ENCODE measurements around the gene SPNS2. TPM values are rescaled to one million over a fixed set of nuclear protein-coding genes. Genes with fewer than 3 reads are reported as not detected.

SPNS2 gene
- total and polyA plus RNA-seq, 2 donors (not counting 1 experiment from before 2014, with no cell fraction given): 0.48 TPM; not detected in 1

DNA sequence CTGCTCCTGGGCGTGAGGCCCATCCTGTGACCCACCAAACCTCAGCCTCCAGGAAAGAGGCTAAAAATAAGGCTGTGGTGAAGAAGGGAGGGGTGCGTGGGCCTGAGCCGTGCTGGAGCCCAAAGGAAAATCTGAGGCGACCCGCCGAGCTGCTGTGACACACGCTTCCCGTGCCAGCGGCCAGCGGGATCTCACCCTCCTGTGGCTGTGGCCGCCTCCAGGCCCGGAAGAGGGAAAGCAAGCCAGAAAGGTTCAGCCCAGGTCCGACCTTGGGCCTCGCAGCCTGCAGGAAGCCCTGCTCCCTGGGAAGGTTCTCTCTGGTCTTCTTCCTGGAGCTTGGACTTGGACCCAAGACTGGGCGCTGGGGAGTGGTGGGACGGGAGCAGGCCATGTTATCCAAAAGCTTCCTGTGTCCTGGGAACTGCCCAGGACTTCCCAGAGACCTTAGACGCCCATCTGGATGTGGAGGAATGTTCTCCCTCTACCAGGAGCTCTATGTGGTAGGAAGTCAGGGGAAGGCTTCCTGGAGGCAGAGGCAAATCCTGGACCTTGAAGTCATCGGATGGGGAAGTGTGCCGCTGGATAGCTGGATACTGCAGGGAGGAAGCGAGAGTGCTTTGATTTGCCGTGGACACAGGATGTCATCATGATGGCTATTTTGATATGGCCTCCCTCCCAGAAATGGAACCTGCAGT, 11.4 kb downstream of the SPNS2 start:
- Histone ChIP-seq H3K9me3 (ENCODE audit: control extremely low read depth in 1 of 3, control insufficient read depth in 2 of 3, insufficient read depth in 1 of 3, low read length in 2 of 3) (no peaks in the 10 kb centered on the region), H3K27me3 (replicated peaks in 1 of 4; ENCODE audit: control extremely low read depth in 1 of 4, control insufficient read depth in 3 of 4, insufficient read depth in 4 of 4, low read length in 3 of 4) (peaks cover 0 to 39% (median 9%) of the 10 kb centered on the region in 4 experiments), H3K9ac (ENCODE audit: low read length) (no peak overlapping the region), H4K20me1 (ENCODE audit: control insufficient read depth, insufficient read depth, low read length, poor library complexity, severe bottlenecking) (no peaks in the 10 kb centered on the region), H3K4me3 (ENCODE audit: control extremely low read depth in 1 of 5, extremely low read depth in 1 of 5, insufficient read depth in 1 of 5, low read depth in 2 of 5, low read length in 4 of 5) (no peak overlapping the region), H2AFZ (ENCODE audit: insufficient read depth, low read depth, low read length, poor library complexity, severe bottlenecking) (no peak overlapping the region), H3K27ac (ENCODE audit: low read length in 2 of 2) (no peak overlapping the region), H3K36me3 (replicated peaks in 1 of 2; ENCODE audit: control extremely low read depth in 1 of 2, control insufficient read depth in 1 of 2, extremely low read depth in 1 of 2, insufficient read depth in 2 of 2, low read length in 1 of 2) (no peaks in the 10 kb centered on the region), H3K79me2 (ENCODE audit: control insufficient read depth, insufficient read depth, low read length) (no peaks in the 10 kb centered on the region), H3K4me2 (replicated peaks; ENCODE audit: low read depth, low read length, poor library complexity, severe bottlenecking) (no peak overlapping the region), H3K4me1 (ENCODE audit: control insufficient read depth in 2 of 2, insufficient read depth in 2 of 2, low read length in 2 of 2) (peaks cover 0 to 7% of the 10 kb centered on the region in 2 donors)
- H3K27ac Mint-ChIP-seq: no peak overlapping the region
- intact Hi-C loops (cut with micrococcal nuclease): no loop called here
- WGBS (ENCODE audit: insufficient coverage): 54% methylated on average over 20 of the region's 21 CpGs
- POLR2A ChIA-PET: no interaction called here
- ATAC-seq (ENCODE audit: low read depth): no peak
- no peaks in the 10 kb centered on the region for H3K9me3 Mint-ChIP-seq (ENCODE audit: insufficient read depth)
- no peak for TF ChIP-seq EZH2 (IDR thresholded peaks at IDR 0.05; ENCODE audit: borderline replicate concordance, insufficient read depth, low read depth, low read length, poor library complexity, severe bottlenecking)
- H3K27me3 Mint-ChIP-seq: peaks cover 27% of the 10 kb centered on the region
- CTCF ChIA-PET: interaction anchor here (1.2 kb wide), 1 partner anchor 55 kb away, joined by 3 read pairs; no protein-coding TSS in a partner anchor
- no peak for DNase-seq
- no peak overlapping the region for H3K4me3 Mint-ChIP-seq
- peaks cover 1% of the 10 kb centered on the region for H3K4me1 Mint-ChIP-seq

DNA sequence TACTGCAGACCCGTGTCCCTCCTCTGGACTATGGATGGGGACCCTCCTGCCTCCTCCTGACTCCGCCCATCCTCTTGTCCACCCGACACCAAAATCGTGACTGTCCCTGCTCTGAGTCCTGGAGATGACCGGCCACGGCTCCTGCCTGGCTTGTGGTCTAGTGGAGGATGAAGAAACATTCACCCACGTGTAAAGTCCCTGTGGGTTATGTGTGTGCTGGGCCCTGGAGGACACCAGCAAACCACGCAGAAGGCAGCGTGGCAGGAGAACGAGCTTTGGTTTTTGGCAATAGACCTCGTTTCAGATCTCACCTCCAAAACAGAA, 11.9 kb downstream of the SPNS2 start:
- no peak for TF ChIP-seq EZH2 (IDR thresholded peaks at IDR 0.05; ENCODE audit: borderline replicate concordance, insufficient read depth, low read depth, low read length, poor library complexity, severe bottlenecking)

More for the DNA sequence above, 11.9 kb downstream of the SPNS2 start:
- Histone ChIP-seq H3K27ac (ENCODE audit: low read length in 2 of 2) (no peak overlapping the region), H2AFZ (ENCODE audit: insufficient read depth, low read depth, low read length, poor library complexity, severe bottlenecking) (no peak overlapping the region), H3K9me3 (ENCODE audit: control extremely low read depth in 1 of 3, control insufficient read depth in 2 of 3, insufficient read depth in 1 of 3, low read length in 2 of 3) (no peaks in the 10 kb centered on the region), H3K27me3 (replicated peaks in 1 of 4; ENCODE audit: control extremely low read depth in 1 of 4, control insufficient read depth in 3 of 4, insufficient read depth in 4 of 4, low read length in 3 of 4) (peaks cover 0 to 34% (median 7%) of the 10 kb centered on the region in 4 experiments), H3K9ac (ENCODE audit: low read length) (no peak overlapping the region), H3K36me3 (replicated peaks in 1 of 2; ENCODE audit: control extremely low read depth in 1 of 2, control insufficient read depth in 1 of 2, extremely low read depth in 1 of 2, insufficient read depth in 2 of 2, low read length in 1 of 2) (no peaks in the 10 kb centered on the region), H3K4me2 (replicated peaks; ENCODE audit: low read depth, low read length, poor library complexity, severe bottlenecking) (no peak overlapping the region), H3K4me1 (ENCODE audit: control insufficient read depth in 2 of 2, insufficient read depth in 2 of 2, low read length in 2 of 2) (peaks cover 0 to 7% of the 10 kb centered on the region in 2 donors), H3K4me3 (ENCODE audit: control extremely low read depth in 1 of 5, extremely low read depth in 1 of 5, insufficient read depth in 1 of 5, low read depth in 2 of 5, low read length in 4 of 5) (no peak overlapping the region), H3K79me2 (ENCODE audit: control insufficient read depth, insufficient read depth, low read length) (no peaks in the 10 kb centered on the region), H4K20me1 (ENCODE audit: control insufficient read depth, insufficient read depth, low read length, poor library complexity, severe bottlenecking) (no peaks in the 10 kb centered on the region)
- WGBS (ENCODE audit: insufficient coverage): 74% methylated on average over 4 of the region's 11 CpGs
- Mint-ChIP-seq H3K4me1 (peaks cover 1% of the 10 kb centered on the region), H3K27ac (no peak overlapping the region), H3K4me3 (no peak overlapping the region), H3K9me3 (ENCODE audit: insufficient read depth) (no peaks in the 10 kb centered on the region), H3K27me3 (peaks cover 23% of the 10 kb centered on the region)
- ATAC-seq (ENCODE audit: low read depth) (no peak), DNase-seq (no peak)
- CTCF ChIA-PET: interaction anchor here (1.2 kb wide), 1 partner anchor 55 kb away, joined by 3 read pairs; no protein-coding TSS in a partner anchor
- POLR2A ChIA-PET: no interaction called here
- intact Hi-C loops (cut with micrococcal nuclease): no loop called here

All from B cell (primary cell).